Activated effector memory CD4-positive, alpha-beta T cell treated with anti-CD3 and anti-CD28 coated beads, Interleukin-2, amount 50 U/mL, for 16 hours (primary cell): Measurements from ENCODE around the gene PIP4K2B.
A peak's percentile ranks its signal among the peaks of the same experiment; 100 is the strongest.

Experiments used
- DNase-seq: peaks from one replicate; pipeline ENCODE4 v3.0.0-alpha.2; 2020

Gene PIP4K2B

GRCh38 chr17:38777641-38778250 lies 21.6 kb downstream of the PIP4K2B start:
- DNase-seq: no peak

- DNase-seq: no peak
Observed at GRCh38 chr17:38773258-38773657, 26.1 kb downstream of the PIP4K2B start.

GRCh38 chr17:38768417-38768816 lies 30.9 kb downstream of the PIP4K2B start:
- DNase-seq: no peak

- no peak for DNase-seq
Observed at GRCh38 chr17:38766341-38766740, 33.0 kb downstream of the PIP4K2B start.

- no peak for DNase-seq
Observed at GRCh38 chr17:38762231-38762630, 37.1 kb downstream of the PIP4K2B start.

DNA sequence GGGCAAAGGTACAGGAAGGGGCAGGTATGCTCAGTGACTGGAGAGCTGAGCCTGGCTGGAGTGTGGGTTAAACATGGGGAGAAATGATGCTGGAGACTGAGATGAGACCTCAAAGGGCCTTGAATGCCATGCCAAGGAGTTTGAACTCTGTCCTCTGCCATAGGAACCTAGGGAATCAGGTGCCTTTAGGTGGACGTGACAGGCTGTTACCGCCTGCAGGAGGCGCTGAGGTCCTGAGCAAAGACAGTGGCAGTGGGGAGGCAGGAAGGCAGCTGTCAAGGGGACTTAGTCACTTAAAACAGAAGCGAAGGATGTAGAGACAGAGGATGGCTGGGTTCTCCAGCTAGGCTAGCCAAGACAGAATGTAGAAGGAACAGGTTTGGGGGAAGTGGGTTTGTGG lies 37.7 kb downstream of the PIP4K2B start:
- DNase-seq: peak; percentile 69

DNA sequence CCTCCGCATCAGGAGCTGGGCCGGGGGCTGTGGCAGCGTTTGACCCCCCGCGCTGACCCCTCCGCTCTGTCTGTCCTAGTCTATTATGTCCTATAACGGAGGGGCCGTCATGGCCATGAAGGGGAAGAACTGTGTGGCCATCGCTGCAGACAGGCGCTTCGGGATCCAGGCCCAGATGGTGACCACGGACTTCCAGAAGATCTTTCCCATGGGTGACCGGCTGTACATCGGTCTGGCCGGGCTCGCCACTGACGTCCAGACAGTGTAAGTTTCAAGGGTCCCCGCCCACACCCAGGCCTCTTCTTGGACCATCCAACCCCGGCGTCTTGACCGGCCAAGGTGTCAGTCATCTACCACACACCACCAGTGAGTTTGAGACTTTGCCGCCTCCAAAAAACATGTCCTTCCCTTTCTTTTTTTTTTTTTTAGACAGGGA lies 46.3 kb downstream of the PIP4K2B start:
- DNase-seq: no peak

- DNase-seq: peak; percentile 98
Observed at GRCh38 chr17:38752308-38753070, 46.9 kb downstream of the PIP4K2B start, which contains the start of gene PSMB3. Gene PSMB3, plus strand, starts transcription at chr17:38752741. Its CDS starts 86 bp downstream, at chr17:38752827.

DNA sequence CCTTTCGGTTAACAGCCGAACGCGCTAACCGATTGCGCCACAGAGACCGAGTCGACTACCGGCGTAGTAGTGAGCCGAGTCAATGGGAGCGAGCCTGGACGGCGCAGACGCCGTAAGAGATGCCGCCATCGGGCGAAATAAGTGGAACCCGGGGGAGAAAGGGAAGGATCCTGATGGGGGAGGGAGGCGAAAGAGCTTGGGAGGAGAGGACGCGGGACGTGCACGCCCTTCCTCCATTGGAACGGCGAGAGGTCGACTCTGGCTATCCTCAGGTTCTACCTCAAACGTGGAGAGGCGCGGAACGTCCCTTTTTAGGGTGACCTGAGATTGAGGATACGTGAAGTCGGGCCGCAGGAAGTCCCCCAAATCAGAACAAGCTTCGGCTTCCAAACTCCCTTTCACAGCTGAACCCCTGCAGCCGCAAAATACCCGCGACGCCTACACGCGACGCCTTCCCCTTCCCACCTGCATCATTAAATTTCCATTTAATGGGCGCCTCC lies 47.5 kb downstream of the PIP4K2B start:
- peak; percentile 92 for DNase-seq

DNA sequence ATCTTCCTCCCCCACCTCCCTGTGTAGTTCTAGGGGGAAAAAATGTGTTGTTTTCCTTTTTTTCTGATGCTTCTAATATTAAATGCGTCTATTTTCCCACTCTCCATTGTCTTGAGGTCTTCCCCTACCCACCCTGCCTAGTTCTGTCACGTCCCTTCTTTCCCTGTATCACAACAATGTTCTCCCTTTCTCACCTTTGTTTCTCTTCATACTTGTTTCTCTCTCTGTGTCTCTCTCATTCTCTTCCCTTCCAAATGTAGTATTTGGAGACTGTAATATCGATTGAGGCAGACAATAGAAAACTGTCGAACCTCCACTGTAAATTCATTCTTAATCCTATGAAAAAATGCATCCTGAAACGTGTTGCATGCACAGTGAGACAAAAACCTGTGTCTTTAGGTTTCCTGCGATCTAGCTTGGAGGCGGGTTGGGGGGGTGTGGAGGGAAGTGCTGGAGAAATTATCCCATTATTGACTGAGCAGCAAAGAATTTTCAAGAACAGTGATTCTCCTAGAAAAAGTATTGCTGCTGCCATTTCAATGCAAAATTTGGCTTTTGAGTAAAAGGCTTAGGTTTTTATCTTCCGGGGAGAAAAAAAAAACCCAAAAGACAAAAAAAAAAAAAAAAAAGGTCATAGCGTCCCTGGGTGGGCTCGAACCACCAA lies 48.1 kb downstream of the PIP4K2B start:
- no peak for DNase-seq

- no peak for DNase-seq
Observed at GRCh38 chr17:38750312-38751121, 48.8 kb downstream of the PIP4K2B start.

DNA sequence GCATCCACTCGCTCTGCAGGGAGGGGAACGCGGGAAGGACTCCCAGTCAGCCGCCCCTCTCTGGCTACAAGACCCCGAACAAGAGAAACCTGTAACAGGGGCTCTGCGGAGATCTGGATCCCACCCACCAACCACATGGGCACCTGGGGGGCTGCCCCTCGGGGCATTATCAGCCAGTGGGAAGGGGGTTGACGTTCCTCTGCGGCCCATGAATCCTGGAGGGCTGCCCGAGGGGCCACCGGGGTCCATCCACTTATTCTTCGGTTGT lies 49.4 kb downstream of the PIP4K2B start:
- DNase-seq: no peak

DNA sequence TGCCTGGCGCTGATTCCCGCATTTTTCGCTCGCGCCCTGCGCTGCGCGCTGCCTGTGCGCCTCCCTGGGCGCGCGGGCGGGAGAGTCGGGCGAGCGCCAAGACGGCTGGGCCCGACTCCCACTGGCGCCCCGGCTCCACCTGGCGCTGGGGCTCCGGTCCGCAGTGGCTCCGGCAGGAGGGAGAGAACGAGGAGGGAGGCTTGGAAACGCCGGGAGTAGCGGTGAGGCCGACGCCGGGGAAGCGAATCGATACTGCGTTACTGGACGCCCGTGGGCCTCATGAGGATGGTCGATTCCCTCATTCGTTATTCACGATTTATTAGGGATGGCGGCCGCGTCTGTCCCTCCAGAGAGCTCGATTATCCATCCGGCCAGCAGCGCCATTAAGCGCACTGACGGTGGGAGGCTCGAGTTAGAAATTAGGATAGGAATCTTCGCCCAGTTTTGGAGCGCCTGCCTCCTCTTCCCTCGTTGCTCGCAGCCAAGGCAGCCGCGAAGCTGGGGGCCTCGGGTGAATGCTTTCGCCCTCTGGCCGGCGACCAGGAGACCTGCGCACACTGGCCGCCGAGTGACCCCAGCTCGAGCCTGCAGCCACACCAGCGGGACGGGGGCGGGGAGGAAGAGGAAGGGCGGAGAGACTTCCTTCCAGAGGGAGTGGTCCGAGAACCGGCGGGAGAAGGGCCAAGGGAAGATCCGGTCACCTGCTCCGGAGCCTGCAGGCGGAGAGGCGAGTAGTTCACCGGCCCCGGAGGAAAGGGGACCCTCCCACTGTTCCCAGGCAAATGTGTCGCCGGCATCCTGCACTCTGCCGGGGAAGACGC lies 49.9 kb downstream of the PIP4K2B start:
- DNase-seq: no peak

- no peak for DNase-seq
Observed at GRCh38 chr17:38748892-38749222, 50.5 kb downstream of the PIP4K2B start.

- DNase-seq: no peak
Observed at GRCh38 chr17:38748149-38748891, 51.0 kb downstream of the PIP4K2B start, which contains the start of gene PCGF2. Gene PCGF2, minus strand, starts transcription at chr17:38748336. Its CDS starts 7,934 bp downstream, at chr17:38740402.

GRCh38 chr17:38747463-38748148 lies 51.8 kb downstream of the PIP4K2B start:
- no peak for DNase-seq

DNA sequence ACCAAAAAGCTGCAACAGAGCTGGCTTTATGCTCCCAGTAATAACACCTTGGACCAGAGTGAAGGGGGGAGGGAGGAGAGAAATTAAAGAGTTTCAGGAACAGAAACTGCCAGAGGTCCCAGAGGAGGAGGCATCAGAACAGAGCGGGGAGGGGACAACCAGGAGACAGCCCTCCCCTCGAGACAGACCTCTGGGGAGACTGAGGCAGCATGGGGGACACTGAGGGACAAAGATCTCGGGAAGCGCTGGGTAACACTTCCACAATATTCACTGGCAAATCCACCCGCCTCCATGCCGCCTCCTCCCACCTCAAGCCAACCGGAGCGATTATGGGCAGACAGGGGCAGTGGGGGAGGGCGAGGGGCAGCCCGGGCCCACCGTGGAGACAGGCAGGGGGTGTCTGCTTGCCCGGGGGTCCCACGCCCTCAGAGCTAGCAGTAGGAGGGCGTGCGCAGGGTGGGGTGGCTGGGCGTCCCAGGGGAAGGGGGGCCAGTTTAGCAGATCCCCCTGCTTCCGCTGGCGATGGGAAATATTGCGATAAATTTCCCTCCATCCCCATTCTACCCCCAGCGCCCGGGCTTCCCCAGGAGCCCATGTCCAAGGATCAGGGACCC lies 52.4 kb downstream of the PIP4K2B start:
- no peak for DNase-seq

DNA sequence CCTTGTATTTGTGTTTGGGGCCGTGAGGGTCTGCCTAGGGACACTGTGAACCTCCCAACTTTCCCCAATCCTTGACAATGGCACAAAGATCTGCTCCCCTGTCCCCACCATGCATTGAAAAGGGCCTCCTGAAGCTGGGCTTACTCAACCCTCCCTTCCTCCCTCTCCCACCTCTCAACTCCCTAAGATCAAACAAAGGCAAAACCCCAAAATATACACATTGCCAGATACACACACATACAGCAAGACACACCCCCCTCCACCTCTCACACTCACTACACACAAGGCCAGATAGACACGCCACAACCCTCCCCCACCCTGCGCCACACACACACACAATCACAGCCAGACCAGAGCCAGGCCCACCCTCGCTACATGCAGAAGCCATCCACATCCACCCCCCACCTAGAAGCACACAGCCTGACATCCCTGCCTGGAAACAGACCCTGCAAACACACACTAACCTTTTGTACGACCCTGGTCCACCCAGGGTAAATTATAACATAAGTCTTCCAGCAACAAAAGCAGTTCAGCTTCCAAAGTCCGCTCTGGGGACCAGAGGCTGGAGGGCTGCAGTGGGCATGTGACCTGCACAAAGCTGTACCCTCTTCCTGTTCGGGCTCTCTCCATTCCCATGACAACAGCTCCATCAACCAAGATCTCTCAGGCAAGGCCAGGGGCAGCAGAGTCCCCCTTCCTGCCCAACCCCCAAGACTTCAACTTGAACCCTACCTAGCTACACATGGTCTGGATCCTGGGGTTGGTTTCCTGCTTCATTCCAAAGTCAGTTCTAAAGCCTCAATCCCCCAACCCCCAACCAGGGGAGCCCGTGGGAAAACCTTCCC lies 53.1 kb downstream of the PIP4K2B start:
- DNase-seq: no peak

DNA sequence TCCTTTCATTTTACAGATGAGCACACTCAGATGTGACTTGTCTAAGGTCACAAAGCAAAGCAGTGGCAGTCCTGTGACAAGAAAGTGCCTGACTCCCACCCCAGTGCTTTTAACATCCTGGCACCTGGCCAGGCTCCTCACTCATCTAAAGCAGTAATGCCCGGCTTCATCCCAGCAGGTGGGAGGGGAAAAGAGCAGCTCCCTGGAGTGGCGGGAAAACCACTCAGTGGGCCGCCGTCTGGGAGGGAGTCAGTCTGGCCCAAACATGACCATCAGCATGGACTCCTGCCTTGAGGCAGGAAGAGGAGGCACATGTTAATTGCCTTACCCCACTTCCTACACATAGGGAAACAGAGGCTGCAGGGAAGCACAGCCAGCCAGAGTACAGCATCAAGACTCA lies 53.8 kb downstream of the PIP4K2B start:
- DNase-seq: peak; percentile 60
